Panc1 (cell line): ENCODE measurements around the gene SPATA16. TPM values are rescaled to one million over a fixed set of nuclear protein-coding genes. Genes with fewer than 3 reads are reported as not detected.

ENCODE experiments used
- ATAC-seq: fragments of 200-7000 bp; cut with Tn5 transposase; 2 replicates; pipeline ENCODE4 v1.9.1; 2020; ENCODE audit warnings: mild to moderate bottlenecking, moderate library complexity
- BruUV-seq: library from RNA; stranded (reverse); fragments of 400-500 nt; replicated peaks from 2 replicates; lab custom pipeline; 2021; lab: Mats Ljungman, UMichigan
- CTCF ChIA-PET: fragments of 300-600 bp; sonication (Branson Sonifier 250); formaldehyde crosslinking; loops from one replicate; lab custom pipeline; 2022; ENCODE audit warnings: antibody characterized with exemption; lab: Charles Lee
- POLR2A ChIA-PET: fragments of 300-600 bp; sonication (Branson Sonifier 250); formaldehyde crosslinking; loops from one replicate; lab custom pipeline; 2022; ENCODE audit warnings: antibody characterized with exemption; lab: Charles Lee
- DNase-seq: peaks from one replicate; pipeline ENCODE4 v3.0.0-alpha.2; 2010; ENCODE audit warnings: low read depth, low spot score
- H3K27ac ChIP-seq: 2 replicates; pipeline ENCODE4 v1.5.1; 2011; ENCODE audit warnings: mild to moderate bottlenecking, low read length, inconsistent platforms
- H3K27me3 ChIP-seq: fragments of 200-500 bp; sonication (Bioruptor generic); 2 replicates; pipeline ENCODE4 v1.6.0; 2014; ENCODE audit warnings: low read length, inconsistent platforms; ENCODE audit not compliant: control insufficient read depth, insufficient read depth
- H3K36me3 ChIP-seq: fragments of 200-500 bp; sonication (Bioruptor generic); 2 replicates; pipeline ENCODE4 v1.5.1; 2014; ENCODE audit warnings: inconsistent platforms, mild to moderate bottlenecking, low read length, moderate library complexity; ENCODE audit not compliant: control insufficient read depth, insufficient read depth
- H3K4me1 ChIP-seq: 2 replicates; pipeline ENCODE4 v1.5.1; 2011; ENCODE audit warnings: inconsistent platforms, mild to moderate bottlenecking, low read length, moderate library complexity; ENCODE audit not compliant: control insufficient read depth, insufficient read depth
- H3K4me3 ChIP-seq, 2 experiments: 2 replicates each; pipeline ENCODE4 v1.5.1; 2011 to 2012; ENCODE audit warnings: low read depth in 2 of 2, low read length in 2 of 2, mild to moderate bottlenecking in 2 of 2, inconsistent platforms in 1 of 2, moderate library complexity in 1 of 2
- H3K9me3 ChIP-seq: fragments of 200-500 bp; sonication (Bioruptor generic); 2 replicates; pipeline ENCODE4 v1.5.1; 2014; ENCODE audit warnings: low read depth, mild to moderate bottlenecking, inconsistent platforms, low read length, moderate library complexity; ENCODE audit not compliant: control insufficient read depth, insufficient read depth
- CTCF ChIP-seq: fragments of 450-650 bp; IDR thresholded peaks from 2 replicates; pipeline ENCODE4 v1.5.1; 2017; ENCODE audit warnings: mild to moderate bottlenecking
- POLR2AphosphoS5 ChIP-seq: IDR thresholded peaks from 2 replicates; pipeline ENCODE4 v1.6.1; 2012; ENCODE audit warnings: mild to moderate bottlenecking, low read depth, low read length, moderate library complexity
- SIN3A ChIP-seq: IDR thresholded peaks from 2 replicates; pipeline ENCODE4 v1.6.1; 2012; ENCODE audit warnings: low read depth, mild to moderate bottlenecking, low read length, moderate library complexity, borderline replicate concordance; ENCODE audit not compliant: insufficient read depth
- TCF7L2 ChIP-seq: IDR thresholded peaks from 2 replicates; pipeline ENCODE4 v1.6.1; 2011; ENCODE audit warnings: mild to moderate bottlenecking, low read depth, low read length, inconsistent platforms
- in situ Hi-C: cut with HindIII; loops from 2 replicates; pipeline ENCODE4 v1.10.0; 2016; ENCODE audit warnings: low sequenced_read_pairs, low pct_unique_long_range_greater_than_20kb
- intact Hi-C: fragments of 100-400 bp; cut with micrococcal nuclease; formaldehyde crosslinking; loops from one replicate; pipeline ENCODE4 v1.10.0; 2022; ENCODE audit not compliant: unreplicated experiment
- total RNA-seq: library from RNA; stranded (reverse); gene quantifications from one replicate; pipeline ENCODE4 v1.2.1, GENCODE V29; 2021; ENCODE audit not compliant: unreplicated experiment
- TF ChIP-seq, protein P1 (sequence below), 2 experiments: IDR thresholded peaks; 2 replicates each; pipeline ENCODE4 v1.6.1; 2011 to 2012; ENCODE audit warnings: low read depth in 2 of 2, control low read depth in 1 of 2, low read length in 1 of 2, mild to moderate bottlenecking in 1 of 2, moderate library complexity in 1 of 2; ENCODE audit not compliant: insufficient read depth in 1 of 2

SPATA16 gene
- total RNA-seq, 1 experiment from 2014 or later, result not detected

DNA sequence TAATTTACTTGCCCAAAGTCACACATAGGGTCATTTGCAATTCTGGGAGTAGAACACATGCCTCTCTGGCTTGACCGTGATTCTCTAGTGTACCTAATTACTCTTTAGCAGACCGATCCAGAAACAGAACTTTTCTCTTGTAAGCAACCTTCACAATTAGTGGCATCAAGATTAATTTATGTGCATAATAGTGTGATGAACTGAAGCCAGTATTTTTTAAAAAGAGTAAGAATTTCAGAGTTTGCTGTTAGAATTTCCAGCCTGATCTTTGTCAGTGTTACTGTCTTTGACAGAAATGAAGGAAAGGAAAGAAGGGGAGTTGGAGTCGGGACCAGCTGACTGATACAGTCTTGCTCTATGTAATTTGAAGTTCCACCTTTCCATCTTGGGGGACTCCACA, 137.1 kb downstream of the SPATA16 start:
- intact Hi-C loops, result no loop called here
- ChIA-PET POLR2A (no interaction called here), CTCF (no interaction called here)
- TF ChIP-seq SIN3A (no peak), TCF7L2 (no peak), POLR2AphosphoS5 (no peak), CTCF (no peak)
- TF ChIP-seq, protein P1, sequence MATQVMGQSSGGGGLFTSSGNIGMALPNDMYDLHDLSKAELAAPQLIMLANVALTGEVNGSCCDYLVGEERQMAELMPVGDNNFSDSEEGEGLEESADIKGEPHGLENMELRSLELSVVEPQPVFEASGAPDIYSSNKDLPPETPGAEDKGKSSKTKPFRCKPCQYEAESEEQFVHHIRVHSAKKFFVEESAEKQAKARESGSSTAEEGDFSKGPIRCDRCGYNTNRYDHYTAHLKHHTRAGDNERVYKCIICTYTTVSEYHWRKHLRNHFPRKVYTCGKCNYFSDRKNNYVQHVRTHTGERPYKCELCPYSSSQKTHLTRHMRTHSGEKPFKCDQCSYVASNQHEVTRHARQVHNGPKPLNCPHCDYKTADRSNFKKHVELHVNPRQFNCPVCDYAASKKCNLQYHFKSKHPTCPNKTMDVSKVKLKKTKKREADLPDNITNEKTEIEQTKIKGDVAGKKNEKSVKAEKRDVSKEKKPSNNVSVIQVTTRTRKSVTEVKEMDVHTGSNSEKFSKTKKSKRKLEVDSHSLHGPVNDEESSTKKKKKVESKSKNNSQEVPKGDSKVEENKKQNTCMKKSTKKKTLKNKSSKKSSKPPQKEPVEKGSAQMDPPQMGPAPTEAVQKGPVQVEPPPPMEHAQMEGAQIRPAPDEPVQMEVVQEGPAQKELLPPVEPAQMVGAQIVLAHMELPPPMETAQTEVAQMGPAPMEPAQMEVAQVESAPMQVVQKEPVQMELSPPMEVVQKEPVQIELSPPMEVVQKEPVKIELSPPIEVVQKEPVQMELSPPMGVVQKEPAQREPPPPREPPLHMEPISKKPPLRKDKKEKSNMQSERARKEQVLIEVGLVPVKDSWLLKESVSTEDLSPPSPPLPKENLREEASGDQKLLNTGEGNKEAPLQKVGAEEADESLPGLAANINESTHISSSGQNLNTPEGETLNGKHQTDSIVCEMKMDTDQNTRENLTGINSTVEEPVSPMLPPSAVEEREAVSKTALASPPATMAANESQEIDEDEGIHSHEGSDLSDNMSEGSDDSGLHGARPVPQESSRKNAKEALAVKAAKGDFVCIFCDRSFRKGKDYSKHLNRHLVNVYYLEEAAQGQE (IDR thresholded peaks at IDR 0.05; ENCODE audit: insufficient read depth in 1 of 2, low read depth in 2 of 2, low read length in 1 of 2), result no peak
- Histone ChIP-seq H3K36me3 (no peaks in the 10 kb centered on the region), H3K4me1 (no peaks in the 10 kb centered on the region), H3K4me3 (no peak overlapping the region), H3K27ac (no peak overlapping the region), H3K27me3 (no peaks in the 10 kb centered on the region; the same call in 1 of the 2 replicates), H3K9me3 (no peaks in the 10 kb centered on the region)
- no TSS peak for BruUV-seq
- ATAC-seq (no peak), DNase-seq (no peak)
- in situ Hi-C loops, result no loop called here

- ATAC-seq, result no peak
- Histone ChIP-seq H3K27me3 (no peaks in the 10 kb centered on the region; the same call in 1 of the 2 replicates), H3K36me3 (no peaks in the 10 kb centered on the region), H3K27ac (no peak overlapping the region), H3K4me3 (no peak overlapping the region), H3K9me3 (no peaks in the 10 kb centered on the region), H3K4me1 (no peaks in the 10 kb centered on the region)
- BruUV-seq, result no TSS peak
- TF ChIP-seq, protein P1 (IDR thresholded peaks at IDR 0.05; ENCODE audit: insufficient read depth in 1 of 2, low read depth in 2 of 2, low read length in 1 of 2), result no peak
- TF ChIP-seq POLR2AphosphoS5 (no peak), SIN3A (no peak), CTCF (no peak), TCF7L2 (no peak)
- no peak for DNase-seq
- CTCF ChIA-PET, result no interaction called here
- intact Hi-C loops (no loop called here), in situ Hi-C loops (no loop called here)
- POLR2A ChIA-PET, result no interaction called here
Observed at GRCh38 chr3:173003471-173003870, 137.6 kb downstream of the SPATA16 start.
